KMS-11 (cell line): ENCODE results near the gene VWA2.

Experiments used
- H2AFZ ChIP-seq: fragments of 200-600 bp; sonication (generic); 2 replicates; pipeline ENCODE4 v1.6.1; 2016; ENCODE audit warnings: antibody characterized with exemption, mixed run types, low read depth
- H3K27ac ChIP-seq: fragments of 200-600 bp; sonication (generic); 2 replicates; pipeline ENCODE4 v1.6.1; 2016; ENCODE audit warnings: mild to moderate bottlenecking, mixed run types
- H3K27me3 ChIP-seq: fragments of 200-600 bp; sonication (generic); 2 replicates; pipeline ENCODE4 v1.6.1; 2017; ENCODE audit warnings: mild to moderate bottlenecking, low read depth, mixed run types, moderate library complexity; ENCODE audit not compliant: insufficient read depth
- H3K36me3 ChIP-seq: fragments of 200-600 bp; sonication (generic); 2 replicates; pipeline ENCODE4 v1.6.1; 2017; ENCODE audit warnings: mild to moderate bottlenecking, mixed run types; ENCODE audit not compliant: insufficient read depth
- H3K4me1 ChIP-seq: fragments of 200-600 bp; sonication (generic); 2 replicates; pipeline ENCODE4 v1.6.1; 2016; ENCODE audit warnings: mild to moderate bottlenecking, low read depth, mixed run types; ENCODE audit not compliant: poor library complexity, severe bottlenecking
- H3K4me2 ChIP-seq: fragments of 200-600 bp; sonication (generic); 2 replicates; pipeline ENCODE4 v1.7.0; 2016; ENCODE audit warnings: mild to moderate bottlenecking, mixed run types
- H3K4me3 ChIP-seq: fragments of 200-600 bp; sonication (generic); IDR thresholded peaks from 2 replicates; pipeline ENCODE4 v1.6.1; 2017; ENCODE audit warnings: low read depth, low read length, mixed read lengths; ENCODE audit not compliant: insufficient read depth
- H3K79me2 ChIP-seq: fragments of 200-600 bp; sonication (generic); 2 replicates; pipeline ENCODE4 v1.6.1; 2016; ENCODE audit warnings: low read depth, mixed run types; ENCODE audit not compliant: insufficient read depth
- H3K9ac ChIP-seq: fragments of 200-600 bp; sonication (generic); 2 replicates; pipeline ENCODE4 v1.6.1; 2016; ENCODE audit warnings: mild to moderate bottlenecking, mixed run types
- H4K20me1 ChIP-seq: fragments of 200-600 bp; sonication (generic); 2 replicates; pipeline ENCODE4 v1.6.1; 2016; ENCODE audit warnings: mild to moderate bottlenecking, mixed run types; ENCODE audit not compliant: insufficient read depth
- CTCF ChIP-seq: fragments of 200-600 bp; sonication (generic); conservative IDR thresholded peaks from 2 replicates; pipeline ENCODE4 v1.6.1; 2017; ENCODE audit warnings: low read depth, mild to moderate bottlenecking, antibody characterized with exemption, low read length, moderate library complexity, mixed read lengths

Gene VWA2

GRCh38 chr10:114252883-114253282, 13.8 kb downstream of the VWA2 start:
- H4K20me1 ChIP-seq: no peaks in the 10 kb centered on the region
- H3K79me2 ChIP-seq: no peaks in the 10 kb centered on the region

GRCh38 chr10:114255227-114255626, 16.2 kb downstream of the VWA2 start:
- Histone ChIP-seq H3K27ac (no peak overlapping the region), H3K36me3 (no peaks in the 10 kb centered on the region), H3K27me3 (no peaks in the 10 kb centered on the region), H3K4me1 (no peaks in the 10 kb centered on the region), H3K79me2 (no peaks in the 10 kb centered on the region), H3K4me2 (no peak overlapping the region), H3K9ac (no peak overlapping the region), H2AFZ (no peak overlapping the region), H3K4me3 (no peak overlapping the region), H4K20me1 (no peaks in the 10 kb centered on the region)
- no peak for TF ChIP-seq CTCF

More at GRCh38 chr10:114252883-114253282, 13.8 kb downstream of the VWA2 start:
- no peak for TF ChIP-seq CTCF
- no peak overlapping the region for H3K9ac ChIP-seq
- no peak overlapping the region for H3K27ac ChIP-seq
- no peak overlapping the region for H3K4me2 ChIP-seq
- H3K27me3 ChIP-seq: no peaks in the 10 kb centered on the region
- H3K4me1 ChIP-seq: no peaks in the 10 kb centered on the region
- H3K36me3 ChIP-seq: no peaks in the 10 kb centered on the region
- no peak overlapping the region for H2AFZ ChIP-seq
- H3K4me3 ChIP-seq: no peak overlapping the region

- Histone ChIP-seq H3K4me2 (no peak overlapping the region), H4K20me1 (no peaks in the 10 kb centered on the region), H3K27me3 (no peaks in the 10 kb centered on the region), H2AFZ (no peak overlapping the region), H3K4me3 (no peak overlapping the region), H3K4me1 (peaks cover 10% of the 10 kb centered on the region), H3K79me2 (no peaks in the 10 kb centered on the region), H3K9ac (no peak overlapping the region), H3K27ac (no peak overlapping the region), H3K36me3 (no peaks in the 10 kb centered on the region)
- TF ChIP-seq CTCF: no peak
Measured at GRCh38 chr10:114256008-114256765, 17.1 kb downstream of the VWA2 start.

- no peak for TF ChIP-seq CTCF
- no peaks in the 10 kb centered on the region for H3K36me3 ChIP-seq
- H3K4me1 ChIP-seq: peaks cover 16% of the 10 kb centered on the region
- H3K27ac ChIP-seq: no peak overlapping the region
- no peak overlapping the region for H2AFZ ChIP-seq
- H3K4me2 ChIP-seq: no peak overlapping the region
- no peak overlapping the region for H3K4me3 ChIP-seq
- H3K27me3 ChIP-seq: no peaks in the 10 kb centered on the region
- no peaks in the 10 kb centered on the region for H4K20me1 ChIP-seq
- no peak overlapping the region for H3K9ac ChIP-seq
- no peaks in the 10 kb centered on the region for H3K79me2 ChIP-seq
Measured at GRCh38 chr10:114256822-114257221, 17.8 kb downstream of the VWA2 start.
